ENCODE measurements around the gene DPP6.
"Not testable (repeated sequence)": the region's sequence is repeated elsewhere in the genome, so short reads cannot be mapped to it uniquely, and the experiment has no call there.

DPP6 gene

GRCh38 chr7:154649434-154649833, 597.2 kb downstream of the DPP6 start:
- no peak for DNase-seq (ENCODE audit: low read depth in 1 of 2, low spot score in 1 of 2)
- in situ Hi-C loops (cut with HindIII; ENCODE audit: low pct_unique_long_range_greater_than_20kb, low sequenced_read_pairs), result no loop called here
- TF ChIP-seq JUND (IDR thresholded peaks at IDR 0.05; ENCODE audit: low read depth), result no peak

GRCh38 chr7:154650275-154650674, 598.1 kb downstream of the DPP6 start:
- no peak for DNase-seq (ENCODE audit: low read depth in 1 of 2, low spot score in 1 of 2)
- in situ Hi-C loops (cut with HindIII; ENCODE audit: low pct_unique_long_range_greater_than_20kb, low sequenced_read_pairs), result no loop called here
- no peak for TF ChIP-seq JUND (IDR thresholded peaks at IDR 0.05; ENCODE audit: low read depth)

DNA sequence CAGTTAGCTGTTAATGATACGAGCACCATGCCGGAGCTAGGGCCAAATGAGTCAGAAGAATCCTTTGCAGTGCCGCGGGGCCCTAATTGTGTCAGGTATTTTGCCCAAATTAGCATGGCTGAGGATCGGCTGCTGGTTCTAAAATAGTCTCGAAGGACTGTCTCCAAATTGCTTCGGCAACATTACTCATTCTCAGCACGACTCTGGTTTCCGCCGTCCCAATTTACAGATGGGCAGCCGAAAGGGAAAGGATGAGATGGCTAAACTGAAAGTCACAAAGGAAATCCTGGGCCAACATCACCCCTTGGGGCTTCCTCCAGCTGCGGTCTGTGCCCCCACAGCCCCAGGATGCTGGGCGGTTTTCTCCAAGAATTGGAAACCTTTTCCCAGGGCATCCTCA, 599.3 kb downstream of the DPP6 start:
- DNase-seq (ENCODE audit: low read depth in 1 of 2, low spot score in 1 of 2), result no peak
- no peak for TF ChIP-seq JUND (IDR thresholded peaks at IDR 0.05; ENCODE audit: low read depth)
- in situ Hi-C loops (cut with HindIII; ENCODE audit: low pct_unique_long_range_greater_than_20kb, low sequenced_read_pairs), result no loop called here

DNA sequence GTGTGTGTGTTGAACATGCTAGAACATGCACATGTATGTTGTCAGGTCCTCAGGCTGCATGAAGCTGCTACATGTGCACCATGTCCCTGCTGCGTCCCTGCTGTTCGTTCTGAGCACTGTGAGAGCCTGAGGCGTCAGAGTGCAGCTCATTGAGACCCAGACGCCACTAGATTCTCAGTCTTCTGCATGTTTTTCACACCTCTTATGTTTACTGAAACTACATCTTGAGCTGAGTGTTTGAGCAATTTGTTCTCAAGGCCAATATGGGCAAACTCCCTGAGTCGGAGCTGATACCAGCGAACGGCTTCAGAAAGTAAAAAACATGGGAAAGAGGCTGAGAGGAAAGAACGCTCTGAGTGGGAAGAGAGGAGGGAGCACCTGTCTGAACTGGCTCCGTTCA, 600.4 kb downstream of the DPP6 start:
- in situ Hi-C loops (cut with HindIII; ENCODE audit: low pct_unique_long_range_greater_than_20kb, low sequenced_read_pairs), result no loop called here
- TF ChIP-seq JUND (IDR thresholded peaks at IDR 0.05; ENCODE audit: low read depth), result no peak

GRCh38 chr7:154653281-154653680, 601.1 kb downstream of the DPP6 start:
- in situ Hi-C loops (cut with HindIII; ENCODE audit: low pct_unique_long_range_greater_than_20kb, low sequenced_read_pairs), result no loop called here
- no peak for DNase-seq (ENCODE audit: low read depth in 1 of 2, low spot score in 1 of 2)
- TF ChIP-seq JUND (IDR thresholded peaks at IDR 0.05; ENCODE audit: low read depth), result no peak

More for the DNA sequence above, 600.4 kb downstream of the DPP6 start:
- DNase-seq (ENCODE audit: low read depth in 1 of 2, low spot score in 1 of 2), result no peak

GRCh38 chr7:154656618-154657017, 604.4 kb downstream of the DPP6 start:
- no peak for TF ChIP-seq JUND (IDR thresholded peaks at IDR 0.05; ENCODE audit: low read depth)
- DNase-seq (ENCODE audit: low read depth in 1 of 2, low spot score in 1 of 2), result no peak
- in situ Hi-C loops (cut with HindIII; ENCODE audit: low pct_unique_long_range_greater_than_20kb, low sequenced_read_pairs), result no loop called here

DNA sequence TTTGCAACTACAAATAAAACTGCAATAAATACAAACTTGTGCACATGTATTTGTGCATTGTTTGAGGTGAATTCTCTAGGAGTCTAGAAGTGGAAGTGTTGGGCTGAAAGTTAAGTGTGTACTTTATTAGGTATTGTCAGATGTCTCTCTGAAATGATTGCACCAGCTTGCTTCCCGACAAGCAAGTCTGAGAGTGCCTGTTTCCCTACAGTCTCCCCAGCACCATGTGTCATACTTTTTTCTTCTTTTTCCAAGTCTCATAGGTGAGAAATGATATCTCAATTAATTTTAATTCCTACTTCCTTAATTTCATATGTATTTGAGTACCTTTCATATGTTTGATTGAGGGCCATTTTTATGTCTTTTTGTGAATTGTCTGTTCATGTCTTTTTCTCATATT, 614.6 kb downstream of the DPP6 start:
- in situ Hi-C loops (cut with HindIII; ENCODE audit: low pct_unique_long_range_greater_than_20kb, low sequenced_read_pairs), result no loop called here
- no peak for DNase-seq (ENCODE audit: low read depth in 1 of 2, low spot score in 1 of 2)
- TF ChIP-seq JUND (IDR thresholded peaks at IDR 0.05; ENCODE audit: low read depth), result no peak

GRCh38 chr7:154672659-154673415, 620.6 kb downstream of the DPP6 start:
- no peak for DNase-seq (ENCODE audit: low read depth in 1 of 2, low spot score in 1 of 2)
- no peak for TF ChIP-seq JUND (IDR thresholded peaks at IDR 0.05; ENCODE audit: low read depth)

GRCh38 chr7:154674191-154674590, 622.0 kb downstream of the DPP6 start:
- in situ Hi-C loops (cut with HindIII; ENCODE audit: low pct_unique_long_range_greater_than_20kb, low sequenced_read_pairs), result no loop called here
- no peak for DNase-seq (ENCODE audit: low read depth in 1 of 2, low spot score in 1 of 2)
- TF ChIP-seq JUND (IDR thresholded peaks at IDR 0.05; ENCODE audit: low read depth), result no peak

More at GRCh38 chr7:154672659-154673415, 620.6 kb downstream of the DPP6 start:
- in situ Hi-C loops (cut with HindIII; ENCODE audit: low pct_unique_long_range_greater_than_20kb, low sequenced_read_pairs), result no loop called here

DNA sequence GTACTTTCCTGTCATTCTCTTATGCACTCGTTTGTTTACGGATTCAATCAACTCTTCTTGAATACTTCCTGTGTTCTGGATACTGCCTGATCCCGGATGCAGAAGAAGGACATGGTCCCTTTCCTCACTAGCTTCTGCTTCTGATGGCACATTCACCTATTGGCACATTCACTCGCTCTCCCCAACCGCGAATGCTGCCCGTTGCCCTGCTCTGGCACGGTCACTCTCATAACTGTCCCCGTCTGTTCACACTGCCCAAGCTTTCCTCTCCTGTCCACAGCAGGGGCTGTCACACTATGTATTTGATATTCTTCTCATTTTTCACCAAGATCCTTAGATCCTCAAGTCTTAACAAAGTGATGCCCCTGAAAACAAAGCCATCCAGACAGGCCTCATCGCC, 623.4 kb downstream of the DPP6 start:
- TF ChIP-seq JUND (IDR thresholded peaks at IDR 0.05; ENCODE audit: low read depth), result no peak
- in situ Hi-C loops (cut with HindIII; ENCODE audit: low pct_unique_long_range_greater_than_20kb, low sequenced_read_pairs), result no loop called here
- DNase-seq (ENCODE audit: low read depth in 1 of 2, low spot score in 1 of 2), result no peak

- DNase-seq (ENCODE audit: low read depth in 1 of 2, low spot score in 1 of 2); in situ Hi-C loops (cut with HindIII; ENCODE audit: low pct_unique_long_range_greater_than_20kb, low sequenced_read_pairs): not testable (repeated sequence)
These were observed 623.8 kb downstream of the DPP6 start for GRCh38 chr7:154676033-154676421.

GRCh38 chr7:154676422-154677073, 624.4 kb downstream of the DPP6 start:
- no peak for DNase-seq (ENCODE audit: low read depth in 1 of 2, low spot score in 1 of 2)
- no peak for TF ChIP-seq JUND (IDR thresholded peaks at IDR 0.05; ENCODE audit: low read depth)
- in situ Hi-C loops (cut with HindIII; ENCODE audit: low pct_unique_long_range_greater_than_20kb, low sequenced_read_pairs), result no loop called here

DNA sequence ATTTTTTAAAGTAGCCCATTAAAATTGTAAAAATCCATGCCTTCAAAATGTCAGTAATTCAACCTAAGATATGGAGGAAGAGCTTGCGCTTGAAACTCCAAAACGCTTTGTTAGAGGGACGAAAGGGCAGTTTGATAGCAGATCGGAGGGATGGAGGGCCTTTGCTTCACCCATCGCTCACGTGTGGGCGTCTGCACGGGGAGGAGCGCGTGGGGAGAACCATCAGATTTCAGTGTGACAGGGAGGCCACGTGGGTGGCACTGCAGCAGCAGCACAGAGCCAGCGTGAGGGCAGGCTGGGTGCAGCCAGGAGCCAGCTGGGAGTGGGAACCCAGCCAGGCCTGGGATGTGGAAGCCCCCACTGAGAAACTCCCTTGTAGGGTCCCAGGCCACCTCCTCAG, 625.3 kb downstream of the DPP6 start:
- TF ChIP-seq JUND (IDR thresholded peaks at IDR 0.05; ENCODE audit: low read depth), result no peak
- in situ Hi-C loops (cut with HindIII; ENCODE audit: low pct_unique_long_range_greater_than_20kb, low sequenced_read_pairs), result no loop called here
- DNase-seq (ENCODE audit: low read depth in 1 of 2, low spot score in 1 of 2), result no peak

DNA sequence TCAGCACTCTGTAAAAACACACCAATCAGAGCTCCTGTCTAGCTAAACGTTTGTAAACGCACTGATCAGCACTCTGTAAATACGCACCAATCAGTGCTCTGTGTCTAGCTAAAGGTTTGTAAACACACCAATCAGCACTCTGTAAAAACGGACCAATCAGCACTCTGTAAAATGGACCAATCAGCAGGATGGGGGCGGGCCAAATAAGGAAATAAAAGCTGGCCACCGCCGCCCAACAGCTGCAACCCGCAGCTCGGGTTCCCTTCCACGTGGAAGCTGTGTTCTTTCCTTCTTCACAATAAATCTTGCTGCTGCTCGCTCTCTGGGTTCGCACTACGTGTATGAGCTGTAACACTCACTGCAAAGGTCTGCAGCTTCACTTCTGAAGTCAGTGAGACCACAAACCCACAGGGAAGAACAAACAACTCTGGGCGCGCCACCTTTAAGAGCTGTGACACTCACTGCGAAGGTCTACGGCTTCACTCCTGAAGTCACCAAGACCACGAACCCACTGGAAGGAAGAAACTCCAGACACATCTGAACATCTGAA, 625.9 kb downstream of the DPP6 start:
- in situ Hi-C loops (cut with HindIII; ENCODE audit: low pct_unique_long_range_greater_than_20kb, low sequenced_read_pairs); DNase-seq (ENCODE audit: low read depth in 1 of 2, low spot score in 1 of 2): not testable (repeated sequence)
